Breast epithelium (tissue), 4 donors: Measurements from ENCODE around the gene ZNF282. TPM values are rescaled to one million over a fixed set of nuclear protein-coding genes. Genes with fewer than 3 reads are reported as not detected.
"Not testable (repeated sequence)": the region's sequence is repeated elsewhere in the genome, so short reads cannot be mapped to it uniquely, and the experiment has no call there.

Experiments used
- DNase-seq, 2 donors: peaks; one replicate each; pipeline ENCODE4 v3.0.0-alpha.2; 2019; ENCODE audit warnings: low spot score in 2 of 2
- H3K27ac ChIP-seq, 2 donors: fragments of 200-600 bp; sonication (generic) in 1 of 2; one replicate each; pipeline ENCODE4 v1.5.1; 2016 to 2019; ENCODE audit warnings: mild to moderate bottlenecking in 1 of 2
- H3K27me3 ChIP-seq, 2 donors: fragments of 200-600 bp; sonication (generic) in 1 of 2; one replicate each; pipeline versions ENCODE4 v1.5.1 to v1.6.0; 2017 to 2019; ENCODE audit warnings: control low read depth in 1 of 2, mild to moderate bottlenecking in 1 of 2
- H3K36me3 ChIP-seq: fragments of 200-600 bp; one replicate; pipeline ENCODE4 v1.5.1; 2019
- H3K4me1 ChIP-seq, 2 donors: fragments of 200-600 bp; sonication (generic); one replicate each; pipeline ENCODE4 v1.5.1; 2016 to 2019; ENCODE audit warnings: control low read depth in 1 of 2
- H3K4me3 ChIP-seq, 3 donors: fragments of 200-600 bp; sonication (generic); 1 replicate in 2 of 3; 2 replicates in 1 of 3; pipeline ENCODE4 v1.5.1; 2016 to 2019; ENCODE audit warnings: mild to moderate bottlenecking in 3 of 3, moderate library complexity in 2 of 3
- H3K9me3 ChIP-seq, 2 donors: fragments of 200-600 bp; sonication (generic) in 1 of 2; one replicate each; pipeline ENCODE4 v1.5.1; 2016 to 2019; ENCODE audit warnings: control low read depth in 1 of 2
- POLR2A ChIP-seq: fragments of 450-650 bp; IDR thresholded peaks from one replicate; pipeline ENCODE4 v1.6.1; 2016; ENCODE audit warnings: antibody characterized with exemption, mild to moderate bottlenecking, moderate library complexity
- POLR2AphosphoS5 ChIP-seq, 3 donors: sonication (generic); formaldehyde crosslinking; IDR thresholded peaks; one replicate each; pipeline ENCODE4 v1.6.1; 2017; ENCODE audit warnings: antibody characterized with exemption in 3 of 3
- intact Hi-C: fragments of 100-400 bp; cut with DNase I; formaldehyde crosslinking; loops from one replicate; pipeline ENCODE4 v1.15.1; 2023; ENCODE audit warnings: low total_unique reads
- total RNA-seq, 3 donors: library from RNA; depleted of rRNA; stranded (reverse); fragments of >200 nt; gene quantifications; one replicate each; pipeline ENCODE4 v1.1.0, GENCODE V29; 2016
- TF ChIP-seq, protein P1 (sequence below), 3 donors: fragments of 450-650 bp; IDR thresholded peaks; one replicate each; pipeline ENCODE4 v1.5.1; 2016 to 2017; ENCODE audit warnings: antibody characterized with exemption in 3 of 3, mild to moderate bottlenecking in 3 of 3, moderate library complexity in 3 of 3

ZNF282 gene
- total RNA-seq, 3 donors from 2014 or later, result 13.0 to 19.2 (median 17.4) TPM

DNA sequence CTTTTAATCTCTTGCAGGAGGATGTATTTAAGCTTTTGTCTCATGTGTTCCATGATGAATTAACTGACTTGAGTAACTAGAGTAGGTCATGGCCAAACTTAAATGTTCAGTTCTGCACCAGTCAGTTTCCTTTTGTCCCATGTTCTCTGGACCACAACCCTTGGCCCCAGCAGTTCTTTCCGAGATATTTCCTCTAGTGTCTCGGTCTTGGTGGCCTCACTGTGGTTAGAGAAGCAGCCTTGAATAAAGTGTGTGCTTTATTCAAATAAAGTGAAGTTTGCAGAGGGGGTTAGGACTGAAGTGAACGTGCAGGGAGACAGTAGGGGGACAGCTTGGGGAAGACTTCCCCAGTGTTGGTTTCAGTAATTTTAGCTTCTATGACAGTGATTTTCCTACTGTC, 53.4 kb downstream of the ZNF282 start:
- no peaks in the 10 kb centered on the region for H3K27me3 ChIP-seq
- DNase-seq, result no peak
- H3K9me3 ChIP-seq, result no peaks in the 10 kb centered on the region
- H3K27ac ChIP-seq, result no peak overlapping the region
- TF ChIP-seq POLR2AphosphoS5 (IDR thresholded peaks at IDR 0.05) (no peak), POLR2A (no peak)
- TF ChIP-seq, protein P1, sequence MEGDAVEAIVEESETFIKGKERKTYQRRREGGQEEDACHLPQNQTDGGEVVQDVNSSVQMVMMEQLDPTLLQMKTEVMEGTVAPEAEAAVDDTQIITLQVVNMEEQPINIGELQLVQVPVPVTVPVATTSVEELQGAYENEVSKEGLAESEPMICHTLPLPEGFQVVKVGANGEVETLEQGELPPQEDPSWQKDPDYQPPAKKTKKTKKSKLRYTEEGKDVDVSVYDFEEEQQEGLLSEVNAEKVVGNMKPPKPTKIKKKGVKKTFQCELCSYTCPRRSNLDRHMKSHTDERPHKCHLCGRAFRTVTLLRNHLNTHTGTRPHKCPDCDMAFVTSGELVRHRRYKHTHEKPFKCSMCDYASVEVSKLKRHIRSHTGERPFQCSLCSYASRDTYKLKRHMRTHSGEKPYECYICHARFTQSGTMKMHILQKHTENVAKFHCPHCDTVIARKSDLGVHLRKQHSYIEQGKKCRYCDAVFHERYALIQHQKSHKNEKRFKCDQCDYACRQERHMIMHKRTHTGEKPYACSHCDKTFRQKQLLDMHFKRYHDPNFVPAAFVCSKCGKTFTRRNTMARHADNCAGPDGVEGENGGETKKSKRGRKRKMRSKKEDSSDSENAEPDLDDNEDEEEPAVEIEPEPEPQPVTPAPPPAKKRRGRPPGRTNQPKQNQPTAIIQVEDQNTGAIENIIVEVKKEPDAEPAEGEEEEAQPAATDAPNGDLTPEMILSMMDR (IDR thresholded peaks at IDR 0.05), result no peak
- intact Hi-C loops, result no loop called here
- no peaks in the 10 kb centered on the region for H3K4me1 ChIP-seq
- H3K36me3 ChIP-seq, result peaks cover 2% of the 10 kb centered on the region
- no peak overlapping the region for H3K4me3 ChIP-seq

DNA sequence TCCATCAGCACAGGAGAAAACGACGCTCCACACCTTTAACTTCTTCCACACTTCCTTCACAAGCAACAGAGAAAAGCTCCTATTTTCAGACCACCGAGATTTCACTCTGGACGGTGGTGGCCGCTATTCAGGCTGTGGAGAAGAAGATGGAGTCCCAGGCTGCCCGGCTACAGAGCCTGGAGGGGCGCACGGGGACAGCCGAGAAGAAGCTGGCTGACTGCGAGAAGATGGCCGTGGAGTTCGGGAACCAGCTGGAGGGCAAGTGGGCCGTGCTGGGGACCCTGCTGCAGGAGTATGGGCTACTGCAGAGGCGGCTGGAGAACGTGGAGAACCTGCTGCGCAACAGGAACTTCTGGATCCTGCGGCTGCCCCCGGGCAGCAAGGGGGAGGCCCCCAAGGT, 54.8 kb downstream of the ZNF282 start:
- H3K4me1 ChIP-seq, H3K9me3 ChIP-seq, intact Hi-C loops, DNase-seq, H3K27me3 ChIP-seq, H3K27ac ChIP-seq, H3K4me3 ChIP-seq, H3K36me3 ChIP-seq: not testable (repeated sequence)

DNA sequence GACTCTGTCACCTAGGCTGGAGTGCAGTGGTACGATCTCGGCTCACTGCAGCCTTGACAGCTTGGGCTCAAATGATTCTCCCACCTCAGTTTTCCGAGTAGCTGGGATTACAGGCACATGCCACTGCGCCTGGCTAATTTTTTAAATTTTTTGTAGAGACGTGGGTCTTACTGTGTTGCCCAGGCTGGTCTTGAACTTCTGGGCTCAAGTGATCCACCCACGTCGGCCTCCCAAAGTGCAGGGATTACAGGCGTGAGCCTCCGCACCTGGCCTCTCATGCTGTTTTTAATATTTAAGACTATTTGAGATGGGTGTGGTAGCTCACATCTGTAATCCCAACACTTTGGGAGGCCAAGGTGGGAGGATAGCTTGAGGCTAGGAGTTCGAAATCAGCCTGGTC, 56.2 kb downstream of the ZNF282 start:
- H3K4me3 ChIP-seq, H3K27ac ChIP-seq, H3K4me1 ChIP-seq, DNase-seq, intact Hi-C loops, H3K9me3 ChIP-seq, H3K36me3 ChIP-seq, H3K27me3 ChIP-seq: not testable (repeated sequence)

DNA sequence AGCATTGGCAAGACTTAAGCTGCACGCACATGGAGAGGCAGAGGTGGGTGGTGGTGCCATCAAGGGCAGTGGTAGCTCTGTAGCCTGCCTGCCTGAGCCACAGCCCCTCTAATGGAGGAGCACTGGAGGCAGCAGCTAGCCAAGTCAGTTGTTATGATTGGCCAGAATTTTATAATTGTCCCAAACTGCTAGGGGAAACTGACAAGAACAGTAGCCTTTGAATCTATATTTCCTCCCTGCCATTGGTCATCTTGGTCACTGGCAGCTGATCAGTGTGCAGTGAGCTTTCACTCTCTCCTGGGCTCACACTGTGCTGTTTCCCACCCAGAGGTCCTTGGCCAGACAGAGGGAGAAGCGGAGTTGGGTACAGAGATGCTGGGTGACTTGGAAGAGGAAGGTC, 57.0 kb downstream of the ZNF282 start:
- intact Hi-C loops, result no loop called here
- no peak for DNase-seq
- H3K4me3 ChIP-seq, result no peak overlapping the region
- H3K36me3 ChIP-seq, result peaks cover 4% of the 10 kb centered on the region
- no peaks in the 10 kb centered on the region for H3K27me3 ChIP-seq
- TF ChIP-seq, protein P1 (IDR thresholded peaks at IDR 0.05), result no peak
- TF ChIP-seq POLR2A (no peak), POLR2AphosphoS5 (IDR thresholded peaks at IDR 0.05) (no peak)
- H3K4me1 ChIP-seq, result no peaks in the 10 kb centered on the region
- H3K9me3 ChIP-seq, result no peaks in the 10 kb centered on the region
- no peak overlapping the region for H3K27ac ChIP-seq

DNA sequence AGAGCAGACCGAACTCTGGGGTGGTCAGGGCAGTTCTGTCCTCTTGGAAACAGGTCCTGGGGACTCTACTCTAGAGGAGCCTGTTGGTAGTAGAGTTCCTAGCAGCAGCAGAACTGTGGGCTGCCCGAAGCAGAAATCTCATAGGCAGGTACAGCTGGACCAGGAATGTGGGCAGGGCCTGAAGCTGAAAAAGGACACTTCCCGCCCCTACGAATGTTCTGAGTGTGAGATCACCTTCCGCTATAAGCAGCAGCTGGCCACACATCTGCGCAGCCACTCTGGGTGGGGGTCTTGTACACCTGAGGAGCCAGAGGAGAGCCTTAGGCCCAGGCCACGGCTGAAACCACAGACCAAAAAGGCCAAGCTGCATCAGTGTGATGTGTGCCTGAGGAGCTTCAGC, 58.3 kb downstream of the ZNF282 start:
- no peaks in the 10 kb centered on the region for H3K27me3 ChIP-seq
- H3K27ac ChIP-seq, result no peak overlapping the region
- intact Hi-C loops, result no loop called here
- DNase-seq, result no peak
- H3K4me3 ChIP-seq, result no peak overlapping the region
- no peaks in the 10 kb centered on the region for H3K4me1 ChIP-seq
- H3K9me3 ChIP-seq, result no peaks in the 10 kb centered on the region
- H3K36me3 ChIP-seq, result peaks cover 4% of the 10 kb centered on the region
- TF ChIP-seq POLR2AphosphoS5 (IDR thresholded peaks at IDR 0.05), result no peak
- TF ChIP-seq, protein P1 (IDR thresholded peaks at IDR 0.05), result no peak
- no peak for TF ChIP-seq POLR2A

DNA sequence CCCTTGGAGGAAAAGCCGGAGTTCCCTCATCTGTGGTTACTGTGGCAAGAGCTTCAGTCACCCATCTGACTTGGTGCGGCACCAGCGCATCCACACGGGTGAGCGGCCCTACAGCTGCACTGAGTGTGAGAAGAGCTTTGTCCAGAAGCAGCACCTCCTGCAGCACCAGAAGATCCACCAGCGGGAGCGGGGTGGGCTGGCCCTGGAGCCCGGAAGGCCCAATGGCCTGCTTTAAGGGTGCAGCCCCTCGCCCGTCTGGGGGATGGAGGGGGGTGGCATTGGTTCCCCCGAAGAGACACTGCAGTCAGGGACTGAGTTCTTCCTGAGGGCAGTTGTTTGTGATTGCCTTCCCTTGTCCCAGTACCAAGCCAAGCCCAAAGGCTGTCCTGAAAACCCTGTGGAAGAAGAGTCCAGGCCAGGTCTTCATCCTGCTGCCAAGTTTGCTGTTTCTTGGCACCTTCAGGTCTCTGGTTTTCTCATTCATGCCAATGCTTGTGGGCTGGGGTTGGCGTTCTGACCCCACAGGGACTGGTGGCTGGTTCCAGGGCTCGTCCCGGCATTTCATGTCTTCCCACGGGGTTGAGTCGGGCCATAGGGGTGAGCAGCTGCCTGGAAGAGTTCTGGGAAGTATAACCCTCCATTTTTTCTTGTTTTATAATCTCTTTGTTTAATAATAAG, 59.0 kb downstream of the ZNF282 start:
- no peaks in the 10 kb centered on the region for H3K4me1 ChIP-seq
- H3K36me3 ChIP-seq, result peaks cover 4% of the 10 kb centered on the region
- H3K4me3 ChIP-seq, result no peak overlapping the region
- no peaks in the 10 kb centered on the region for H3K9me3 ChIP-seq
- intact Hi-C loops, result no loop called here
- H3K27ac ChIP-seq, result no peak overlapping the region
- H3K27me3 ChIP-seq, result no peaks in the 10 kb centered on the region
- TF ChIP-seq POLR2A (no peak), POLR2AphosphoS5 (IDR thresholded peaks at IDR 0.05) (no peak)
- TF ChIP-seq, protein P1 (IDR thresholded peaks at IDR 0.05), result no peak
- DNase-seq, result peak in 1 of 2 donors; percentile 41
